Measurements from ENCODE around the gene CARD10.

The CARD10 gene

GRCh38 chr22:37502342-37503182 is 16.7 kb downstream of the CARD10 start:
- DNase-seq (ENCODE audit: low read depth) = no peak

- DNase-seq (ENCODE audit: low read depth) = no peak
Measured at GRCh38 chr22:37501610-37502341, 17.4 kb downstream of the CARD10 start.

- no peak for DNase-seq (ENCODE audit: low read depth)
Measured at GRCh38 chr22:37500745-37501609, 18.2 kb downstream of the CARD10 start.

- DNase-seq (ENCODE audit: low read depth) = no peak
Measured at GRCh38 chr22:37499789-37500540, 19.2 kb downstream of the CARD10 start.

- DNase-seq (ENCODE audit: low read depth) = no peak
Measured at GRCh38 chr22:37499027-37499707, 20.0 kb downstream of the CARD10 start.

GRCh38 chr22:37498289-37498909 is 20.8 kb downstream of the CARD10 start:
- DNase-seq (ENCODE audit: low read depth) = peak; percentile 36

- DNase-seq (ENCODE audit: low read depth) = no peak
Measured at GRCh38 chr22:37497062-37497599, 22.1 kb downstream of the CARD10 start.

- DNase-seq (ENCODE audit: low read depth) = no peak
Measured at GRCh38 chr22:37496651-37497050, 22.6 kb downstream of the CARD10 start.

- no peak for DNase-seq (ENCODE audit: low read depth)
Measured at GRCh38 chr22:37493979-37494378, 25.2 kb downstream of the CARD10 start.

GRCh38 chr22:37492428-37493344 is 26.5 kb downstream of the CARD10 start:
- DNase-seq (ENCODE audit: low read depth) = peak; percentile 30

- no peak for DNase-seq (ENCODE audit: low read depth)
Measured at GRCh38 chr22:37491559-37492427, 27.4 kb downstream of the CARD10 start.

- no peak for DNase-seq (ENCODE audit: low read depth)
Measured at GRCh38 chr22:37491106-37491505, 28.1 kb downstream of the CARD10 start.

- DNase-seq (ENCODE audit: low read depth) = no peak
Measured at GRCh38 chr22:37489983-37490382, 29.2 kb downstream of the CARD10 start.

- no peak for DNase-seq (ENCODE audit: low read depth)
Measured at GRCh38 chr22:37488337-37489135, 30.7 kb downstream of the CARD10 start.

- no peak for DNase-seq (ENCODE audit: low read depth)
Measured at GRCh38 chr22:37487571-37487970, 31.6 kb downstream of the CARD10 start.

- DNase-seq (ENCODE audit: low read depth) = no peak
Measured at GRCh38 chr22:37487129-37487528, 32.1 kb downstream of the CARD10 start.

GRCh38 chr22:37486224-37486845 is 32.9 kb downstream of the CARD10 start, which contains the start of gene MFNG:
Gene MFNG (minus strand): TSS chr22:37486384. CDS start chr22:37486177, 207 bp downstream.
- DNase-seq (ENCODE audit: low read depth) = peak; percentile 46

All from stimulated activated CD8-positive, alpha-beta memory T cell treated with anti-CD3 and anti-CD28 coated beads, Interleukin-15, amount 100 ng/mL, for 1 hour (primary cell).